Occipital lobe (tissue), 2 donors: ENCODE data around the gene TMEM242. TPM values are rescaled to one million over a fixed set of nuclear protein-coding genes. Genes with fewer than 3 reads are reported as not detected.
"Not testable (repeated sequence)": the region's sequence is repeated elsewhere in the genome, so short reads cannot be mapped to it uniquely, and the experiment has no call there.

Experiments used
- DNase-seq: peaks from one replicate; lab custom pipeline; 2025; lab: John Stamatoyannopoulos, UW
- total RNA-seq: library from RNA; depleted of rRNA; stranded (reverse); fragments of >200 nt; gene quantifications from one replicate; pipeline ENCODE4 v1.2.3, GENCODE V29; 2014

TMEM242 gene
- total RNA-seq, result 11.1 TPM

GRCh38 chr6:157323255-157323965, at the start of gene TMEM242:
TSS of gene TMEM242 (minus strand) at chr6:157323519. CDS start at chr6:157323499, 20 bp downstream.
- DNase-seq, result no peak

GRCh38 chr6:157372501-157373280, 49.4 kb upstream of the TMEM242 start:
- DNase-seq, result no peak

GRCh38 chr6:157370755-157371154, 47.4 kb upstream of the TMEM242 start:
- DNase-seq, result no peak

- no peak for DNase-seq
Measured at GRCh38 chr6:157368359-157369049, 45.2 kb upstream of the TMEM242 start.

DNA sequence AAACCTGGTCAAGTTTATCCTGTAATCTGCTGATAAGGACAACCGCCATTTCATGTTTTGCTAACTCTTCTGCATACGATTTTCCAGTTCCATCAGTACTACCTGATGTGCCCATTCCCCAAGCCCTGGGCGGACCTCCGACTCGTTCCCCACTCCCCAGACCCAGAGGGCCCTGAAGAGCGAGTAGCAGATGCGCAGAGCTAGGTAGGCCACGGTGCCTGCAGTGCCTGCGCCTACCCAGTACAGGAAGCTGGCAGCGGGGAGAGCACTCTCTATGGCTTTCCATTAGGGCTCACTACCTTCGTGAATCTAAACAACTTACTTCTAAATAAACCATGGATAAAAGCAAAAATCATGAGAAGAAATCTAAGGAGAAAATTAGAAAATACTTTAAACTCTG, 43.3 kb upstream of the TMEM242 start:
- no peak for DNase-seq

DNA sequence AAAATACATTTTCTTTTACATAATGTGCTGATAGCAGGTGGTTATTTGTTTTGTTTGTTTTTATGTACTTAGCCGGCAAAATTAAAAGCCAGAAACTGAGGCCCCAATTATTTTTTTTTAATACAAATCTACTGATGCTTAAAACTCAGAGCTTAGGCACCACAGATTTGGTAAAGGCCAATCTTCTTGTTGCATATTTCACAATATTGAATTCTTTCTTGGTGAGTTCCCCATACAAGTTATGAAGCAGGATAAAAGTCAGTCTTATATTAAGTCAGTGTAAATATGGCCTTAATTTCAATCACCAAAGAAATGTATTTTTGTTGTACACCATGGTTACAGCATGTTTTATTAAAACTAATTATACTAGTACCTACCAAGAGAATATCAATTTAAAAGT, 41.4 kb upstream of the TMEM242 start:
- DNase-seq, result no peak

DNA sequence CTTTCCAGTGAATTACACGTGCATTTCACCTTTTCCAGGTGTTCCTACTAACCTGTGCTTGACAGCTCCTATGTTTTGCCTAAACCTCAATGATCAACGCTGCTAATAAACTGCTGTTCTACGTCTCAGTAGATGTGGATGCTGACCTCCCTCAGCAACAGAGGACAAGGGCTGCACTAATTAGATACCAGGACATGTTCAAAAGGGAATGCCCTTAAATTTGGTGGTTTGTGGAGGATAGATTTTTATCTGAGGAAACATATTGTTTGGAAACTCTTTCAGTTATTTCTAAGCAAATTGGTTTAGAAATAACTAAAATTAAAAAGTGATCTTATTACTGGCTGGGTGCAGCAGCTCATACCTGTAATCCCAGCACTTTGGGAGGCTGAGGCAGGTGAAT, 38.6 kb upstream of the TMEM242 start:
- no peak for DNase-seq

DNA sequence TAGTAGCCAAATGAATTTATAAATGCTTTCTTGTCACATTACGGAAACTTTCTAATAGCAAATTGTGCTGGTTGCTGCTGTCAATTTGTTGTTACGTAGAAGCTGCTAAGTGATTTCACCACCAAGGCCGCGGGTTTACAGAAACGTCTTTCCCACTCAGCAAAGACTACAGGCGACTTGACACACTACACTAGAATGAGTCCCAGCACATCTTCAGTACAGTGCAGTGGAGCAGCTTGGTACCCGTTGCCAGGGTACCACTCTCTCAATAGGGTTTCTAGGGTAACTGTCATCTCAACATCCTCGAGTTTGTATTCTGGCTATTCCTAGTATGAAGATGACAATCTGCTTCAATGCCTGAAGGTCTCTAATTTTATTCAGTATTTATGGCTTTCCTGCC, 35.0 kb upstream of the TMEM242 start:
- no peak for DNase-seq

DNA sequence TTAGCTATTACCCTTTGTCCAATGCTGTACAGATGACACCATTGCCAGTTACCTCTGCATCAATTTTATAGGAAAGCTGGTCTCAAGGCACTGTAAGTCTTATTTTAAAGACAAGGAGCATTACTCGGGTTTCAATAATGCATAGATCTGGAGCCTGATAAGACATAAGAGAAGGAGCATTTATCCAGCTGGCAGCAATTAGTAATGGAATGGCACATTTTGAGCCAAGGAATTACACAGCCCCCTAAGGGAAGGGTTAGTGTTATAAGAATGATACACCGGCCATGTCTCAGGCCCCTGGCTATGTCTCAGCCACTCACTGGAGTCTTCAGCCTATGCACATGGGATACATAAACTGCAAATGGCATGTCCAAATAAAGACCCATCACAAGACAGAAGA, 23.1 kb upstream of the TMEM242 start:
- DNase-seq, result no peak

DNA sequence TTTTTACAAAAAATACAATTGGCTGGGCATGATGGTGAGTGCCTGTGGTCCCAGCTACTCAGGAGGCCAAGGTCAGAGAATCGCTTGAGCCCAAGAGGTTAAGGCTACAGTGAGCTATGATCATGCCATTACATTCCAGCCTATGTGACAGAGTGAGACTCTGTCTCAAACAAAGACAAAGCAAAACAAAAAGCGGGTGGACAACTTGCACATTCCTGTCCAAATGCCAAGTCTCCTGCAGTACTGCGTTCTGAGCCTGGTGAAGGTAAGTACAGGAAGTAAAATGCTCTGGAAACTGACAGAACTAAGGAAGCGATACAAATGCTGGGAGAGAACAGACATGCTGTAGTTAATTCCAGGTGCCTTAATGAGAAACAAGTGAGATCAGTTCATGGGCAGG, 20.4 kb upstream of the TMEM242 start:
- DNase-seq, result no peak

DNA sequence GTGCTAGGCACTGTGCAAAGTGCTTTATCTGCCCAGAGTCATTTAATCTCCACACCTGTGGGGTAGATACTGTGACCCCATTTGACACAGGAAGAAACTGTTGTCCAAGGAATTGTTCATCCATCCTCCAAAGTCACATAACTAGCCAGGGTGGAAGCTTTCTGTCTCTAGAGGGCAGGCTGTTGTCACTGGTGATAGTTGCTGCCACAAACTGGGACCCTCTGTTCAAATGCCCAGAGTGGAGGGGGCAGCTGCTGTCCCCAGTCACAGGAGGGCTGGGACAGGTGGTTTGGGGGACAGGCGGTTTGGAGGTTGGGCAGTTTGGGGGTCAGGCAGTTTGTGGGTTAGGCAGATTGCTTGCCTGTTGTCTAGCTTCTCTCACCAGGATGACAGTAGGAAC, 16.1 kb upstream of the TMEM242 start:
- DNase-seq, result no peak

- DNase-seq, result no peak
Measured at GRCh38 chr6:157337751-157338150, 14.4 kb upstream of the TMEM242 start.

DNA sequence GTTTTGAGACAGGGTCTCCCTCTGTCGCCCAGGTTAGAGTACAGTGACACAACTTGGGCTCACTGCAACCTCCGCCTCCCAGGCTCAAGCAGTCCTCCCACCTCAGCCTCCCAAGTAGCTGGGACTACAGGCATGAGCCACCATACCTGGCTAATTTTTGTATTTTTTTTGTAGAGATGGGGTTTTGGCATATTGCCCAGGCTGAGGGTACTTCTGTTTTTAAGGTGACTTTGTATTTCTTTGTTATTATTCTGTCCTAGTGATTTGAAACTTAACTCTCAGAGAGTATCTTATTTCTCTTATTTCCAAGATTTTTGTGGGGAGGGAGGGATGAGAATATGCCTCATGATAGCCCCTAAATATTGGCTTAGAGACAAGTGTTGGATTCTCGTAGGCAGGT, 14.0 kb upstream of the TMEM242 start:
- not testable (repeated sequence) for DNase-seq

- DNase-seq, result no peak
Measured at GRCh38 chr6:157335829-157336228, 12.5 kb upstream of the TMEM242 start.

GRCh38 chr6:157333956-157334355, 10.6 kb upstream of the TMEM242 start:
- DNase-seq, result no peak

DNA sequence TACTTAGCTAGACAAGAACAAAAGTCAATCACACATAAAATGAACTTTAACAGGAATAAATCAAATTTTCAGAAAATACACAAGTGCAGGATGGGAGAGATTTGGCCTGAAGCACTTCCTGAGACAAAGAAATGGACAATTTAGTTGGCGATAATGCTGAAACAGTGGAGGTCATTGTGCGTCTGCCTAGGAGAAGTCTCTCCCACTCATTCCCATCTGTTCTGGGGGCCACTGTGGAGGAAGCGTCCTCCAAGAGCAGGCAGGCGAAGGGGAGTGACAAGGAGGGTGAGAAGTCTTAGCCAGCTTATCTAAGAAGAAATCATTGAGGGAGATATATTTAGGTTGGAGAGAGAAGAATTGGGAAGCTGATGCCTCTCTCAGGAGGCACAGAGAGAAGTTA, 10.2 kb upstream of the TMEM242 start:
- no peak for DNase-seq

- DNase-seq, result no peak
Measured at GRCh38 chr6:157332813-157333212, 9.5 kb upstream of the TMEM242 start.

DNA sequence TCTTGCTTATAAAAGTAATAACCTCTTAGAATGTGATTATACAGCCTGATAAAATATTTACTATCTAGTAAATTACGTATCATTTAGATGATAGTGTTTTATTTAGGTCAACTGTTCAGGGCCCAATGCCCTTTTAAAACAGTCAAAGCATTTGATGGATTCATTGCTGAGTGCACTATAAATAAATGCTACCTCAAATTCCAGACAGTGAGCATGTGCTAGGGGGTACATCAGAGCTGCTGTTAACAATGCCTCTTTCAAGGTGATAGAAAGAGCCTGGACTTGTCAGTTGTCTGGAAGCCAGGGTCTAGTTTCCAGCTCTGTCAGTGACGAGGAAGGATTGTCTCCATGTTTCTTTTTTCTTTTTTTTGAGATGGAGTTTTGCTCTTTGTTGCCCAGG, 7.5 kb upstream of the TMEM242 start:
- DNase-seq, result no peak

- DNase-seq, result no peak
Measured at GRCh38 chr6:157329829-157330228, 6.5 kb upstream of the TMEM242 start.

GRCh38 chr6:157328108-157328692, 4.9 kb upstream of the TMEM242 start:
- DNase-seq, result no peak

DNA sequence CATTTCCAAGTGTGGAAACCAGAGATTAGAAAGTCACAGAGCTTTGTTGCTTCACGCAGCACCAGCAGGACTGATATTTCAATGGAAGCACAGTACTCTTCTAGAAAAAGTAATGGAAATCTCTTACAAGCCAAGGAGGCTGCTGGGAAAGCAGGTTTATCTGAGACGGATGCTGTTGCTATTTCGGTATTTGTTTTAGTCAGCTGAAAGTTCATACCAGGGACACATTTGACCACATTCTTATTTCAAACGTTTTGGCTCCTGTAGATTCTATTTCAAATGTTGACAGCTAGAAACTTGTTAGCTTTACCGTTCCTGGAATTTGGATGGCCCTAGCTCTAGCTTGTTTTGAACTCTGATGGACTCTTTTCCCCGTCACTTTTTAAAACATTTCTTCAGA, 3.7 kb upstream of the TMEM242 start:
- DNase-seq, result no peak
